ENCODE results near the gene GDF7. TPM values are rescaled to one million over a fixed set of nuclear protein-coding genes. Genes with fewer than 3 reads are reported as not detected.

The GDF7 gene
- total RNA-seq, 3 donors from 2014 or later (not counting 1 experiment from before 2014, with no cell fraction given) = 0.02 to 0.10 (median 0.05) TPM

- Mint-ChIP-seq H3K36me3 (no peaks in the 10 kb centered on the region), H3K27ac (peak overlapping the region in 1 of 2 donors; percentile 10), H3K9me3 (no peaks in the 10 kb centered on the region), H3K4me3 (no peak overlapping the region), H3K27me3 (ENCODE audit: low read depth in 2 of 2) (no peaks in the 10 kb centered on the region), H3K4me1 (peaks cover 12 to 13% of the 10 kb centered on the region in 2 donors)
- no peak for TF ChIP-seq CTCF (IDR thresholded peaks at IDR 0.05)
- no peaks in the 10 kb centered on the region for H3K4me1 ChIP-seq (ENCODE audit: control insufficient read depth, insufficient read depth, low read length)
- 15% methylated on average over 2 of the region's 4 CpGs for WGBS (ENCODE audit: insufficient coverage)
- no peaks in the 10 kb centered on the region for H3K27me3 ChIP-seq (ENCODE audit: control insufficient read depth, insufficient read depth, low read length)
- H3K9me3 ChIP-seq (ENCODE audit: control insufficient read depth, insufficient read depth, low read length) = no peaks in the 10 kb centered on the region
- no peaks in the 10 kb centered on the region for H3K36me3 ChIP-seq (ENCODE audit: control insufficient read depth, insufficient read depth, low read length)
- no peak overlapping the region for H3K27ac ChIP-seq (ENCODE audit: low read length)
- ATAC-seq = no peak
- H3K4me3 ChIP-seq (ENCODE audit: low read length) = no peak overlapping the region
- intact Hi-C loops (cut with micrococcal nuclease) = no loop called here
- DNase-seq = no peak
Measured at GRCh38 chr2:20698916-20699613, 32.1 kb downstream of the GDF7 start.

GRCh38 chr2:20702563-20702962 is 35.6 kb downstream of the GDF7 start:
- 96% methylated on average over 5 of the region's 5 CpGs for WGBS (ENCODE audit: insufficient coverage)
- Histone ChIP-seq H3K4me3 (ENCODE audit: low read length) (no peak overlapping the region), H3K27me3 (ENCODE audit: control insufficient read depth, insufficient read depth, low read length) (no peaks in the 10 kb centered on the region), H3K9me3 (ENCODE audit: control insufficient read depth, insufficient read depth, low read length) (no peaks in the 10 kb centered on the region), H3K36me3 (ENCODE audit: control insufficient read depth, insufficient read depth, low read length) (no peaks in the 10 kb centered on the region), H3K27ac (ENCODE audit: low read length) (no peak overlapping the region), H3K4me1 (ENCODE audit: control insufficient read depth, insufficient read depth, low read length) (no peaks in the 10 kb centered on the region)
- Mint-ChIP-seq H3K4me3 (no peak overlapping the region), H3K4me1 (peaks cover 12 to 20% of the 10 kb centered on the region in 2 donors), H3K27ac (no peak overlapping the region), H3K36me3 (no peaks in the 10 kb centered on the region), H3K9me3 (no peaks in the 10 kb centered on the region), H3K27me3 (ENCODE audit: low read depth in 2 of 2) (no peaks in the 10 kb centered on the region)
- TF ChIP-seq CTCF (IDR thresholded peaks at IDR 0.05) = no peak
- ATAC-seq (no peak), DNase-seq (no peak)
- intact Hi-C loops (cut with micrococcal nuclease) = no loop called here

- Histone ChIP-seq H3K4me1 (ENCODE audit: control insufficient read depth, insufficient read depth, low read length) (no peaks in the 10 kb centered on the region), H3K36me3 (ENCODE audit: control insufficient read depth, insufficient read depth, low read length) (peaks cover 2% of the 10 kb centered on the region), H3K27me3 (ENCODE audit: control insufficient read depth, insufficient read depth, low read length) (no peaks in the 10 kb centered on the region), H3K4me3 (ENCODE audit: low read length) (no peak overlapping the region), H3K27ac (ENCODE audit: low read length) (no peak overlapping the region), H3K9me3 (ENCODE audit: control insufficient read depth, insufficient read depth, low read length) (no peaks in the 10 kb centered on the region)
- WGBS (ENCODE audit: insufficient coverage) = 96% methylated on average over 1 of the region's 1 CpG
- ATAC-seq (no peak), DNase-seq (no peak)
- TF ChIP-seq CTCF (IDR thresholded peaks at IDR 0.05) = no peak
- no peaks in the 10 kb centered on the region for H3K27me3 Mint-ChIP-seq (ENCODE audit: low read depth in 2 of 2)
- no peak overlapping the region for H3K4me3 Mint-ChIP-seq
- H3K4me1 Mint-ChIP-seq = peaks cover 6 to 12% of the 10 kb centered on the region in 2 donors
- H3K27ac Mint-ChIP-seq = no peak overlapping the region
- no peaks in the 10 kb centered on the region for H3K9me3 Mint-ChIP-seq
- no peaks in the 10 kb centered on the region for H3K36me3 Mint-ChIP-seq
- intact Hi-C loops (cut with micrococcal nuclease) = no loop called here
Measured at GRCh38 chr2:20704886-20705285, 37.9 kb downstream of the GDF7 start.

GRCh38 chr2:20706217-20706616 is 39.3 kb downstream of the GDF7 start:
- WGBS (ENCODE audit: insufficient coverage) = 100% methylated on average over 1 of the region's 2 CpGs
- H3K4me3 Mint-ChIP-seq = no peak overlapping the region
- intact Hi-C loops (cut with micrococcal nuclease) = no loop called here

More at GRCh38 chr2:20706217-20706616, 39.3 kb downstream of the GDF7 start:
- H3K27me3 Mint-ChIP-seq (ENCODE audit: low read depth in 2 of 2) = no peaks in the 10 kb centered on the region
- H3K9me3 Mint-ChIP-seq = no peaks in the 10 kb centered on the region
- peaks cover 2% of the 10 kb centered on the region for H3K36me3 ChIP-seq (ENCODE audit: control insufficient read depth, insufficient read depth, low read length)
- no peaks in the 10 kb centered on the region for H3K4me1 ChIP-seq (ENCODE audit: control insufficient read depth, insufficient read depth, low read length)
- no peaks in the 10 kb centered on the region for H3K36me3 Mint-ChIP-seq
- no peak for TF ChIP-seq CTCF (IDR thresholded peaks at IDR 0.05)
- no peaks in the 10 kb centered on the region for H3K9me3 ChIP-seq (ENCODE audit: control insufficient read depth, insufficient read depth, low read length)
- peaks cover 12 to 13% of the 10 kb centered on the region in 2 donors for H3K4me1 Mint-ChIP-seq
- H3K27ac Mint-ChIP-seq = no peak overlapping the region
- no peak for DNase-seq
- H3K4me3 ChIP-seq (ENCODE audit: low read length) = no peak overlapping the region
- H3K27ac ChIP-seq (ENCODE audit: low read length) = no peak overlapping the region
- no peak for ATAC-seq
- no peaks in the 10 kb centered on the region for H3K27me3 ChIP-seq (ENCODE audit: control insufficient read depth, insufficient read depth, low read length)

Measured in natural killer cell (primary cell).